IMR-90 (cell line): ENCODE measurements around the gene KLK10. TPM values are rescaled to one million over a fixed set of nuclear protein-coding genes. Genes with fewer than 3 reads are reported as not detected.

ENCODE experiments used
- ATAC-seq: fragments of 200-7000 bp; cut with Tn5 transposase; 2 replicates; pipeline ENCODE4 v1.9.1; 2020; ENCODE audit warnings: low read depth, mild to moderate bottlenecking, moderate library complexity
- BruUV-seq: library from RNA; stranded (reverse); fragments of 400-500 nt; replicated peaks from 2 replicates; lab custom pipeline; 2021; lab: Mats Ljungman, UMichigan
- CTCF ChIA-PET: fragments of 300-600 bp; formaldehyde crosslinking; extraction: SDS; loops from one replicate; lab custom pipeline; 2021; ENCODE audit warnings: antibody characterized with exemption; lab: Yijun Ruan, JAX
- POLR2A ChIA-PET: fragments of 300-600 bp; sonication (Branson Sonifier 250); formaldehyde crosslinking; loops from one replicate; lab custom pipeline; 2022; ENCODE audit warnings: antibody characterized with exemption; ENCODE audit not compliant: unreplicated experiment; lab: Charles Lee
- DNase-seq: peaks from one replicate; pipeline ENCODE4 v3.0.0; 2013
- H2AFZ ChIP-seq: replicated peaks from 2 replicates; pipeline ENCODE3; 2013; ENCODE audit warnings: low read length, mild to moderate bottlenecking; ENCODE audit not compliant: poor library complexity
- H2AK5ac ChIP-seq: 2 replicates; pipeline ENCODE4 v1.6.1; 2013; ENCODE audit warnings: low read depth, low read length, inconsistent platforms
- H2AK9ac ChIP-seq: replicated peaks from 2 replicates; pipeline ENCODE3; 2013; ENCODE audit warnings: mild to moderate bottlenecking, low read depth, low read length, moderate library complexity; ENCODE audit not compliant: poor library complexity
- H2BK120ac ChIP-seq: 2 replicates; pipeline ENCODE4 v1.6.1; 2013; ENCODE audit warnings: low read depth, low read length, inconsistent platforms
- H2BK15ac ChIP-seq: 3 replicates; pipeline ENCODE4 v1.6.1; 2013; ENCODE audit warnings: low read depth, low read length, inconsistent platforms
- H2BK20ac ChIP-seq: 2 replicates; pipeline ENCODE4 v1.6.1; 2013; ENCODE audit warnings: low read depth, mild to moderate bottlenecking, inconsistent platforms, low read length, moderate library complexity
- H2BK5ac ChIP-seq: 2 replicates; pipeline ENCODE4 v1.6.1; 2013; ENCODE audit warnings: mild to moderate bottlenecking, low read depth, low read length, inconsistent platforms; ENCODE audit not compliant: poor library complexity, severe bottlenecking
- H3K14ac ChIP-seq: replicated peaks from 2 replicates; pipeline ENCODE4 v1.6.1; 2013; ENCODE audit warnings: low read depth, low read length, inconsistent platforms
- H3K18ac ChIP-seq: 2 replicates; pipeline ENCODE4 v1.6.1; 2013; ENCODE audit warnings: low read depth, low read length, control low read depth
- H3K23ac ChIP-seq: 2 replicates; pipeline ENCODE4 v1.6.1; 2013; ENCODE audit warnings: low read depth, low read length, inconsistent platforms
- H3K27ac ChIP-seq: 2 replicates; pipeline ENCODE4 v1.5.1; 2013; ENCODE audit warnings: mild to moderate bottlenecking, control low read depth, low read length; ENCODE audit not compliant: insufficient read depth
- H3K27me3 ChIP-seq: 2 replicates; pipeline ENCODE4 v1.6.1; 2013; ENCODE audit warnings: low read length; ENCODE audit not compliant: control insufficient read depth, insufficient read depth
- H3K36me3 ChIP-seq: 2 replicates; pipeline ENCODE4 v1.6.1; 2013; ENCODE audit warnings: low read length, mixed read lengths; ENCODE audit not compliant: control insufficient read depth, insufficient read depth
- H3K4ac ChIP-seq: 2 replicates; pipeline ENCODE4 v1.6.1; 2013; ENCODE audit warnings: low read depth, low read length, inconsistent platforms
- H3K4me1 ChIP-seq: 2 replicates; pipeline ENCODE4 v1.6.1; 2013; ENCODE audit warnings: low read length, mixed read lengths; ENCODE audit not compliant: control insufficient read depth, insufficient read depth
- H3K4me2 ChIP-seq: 2 replicates; pipeline ENCODE4 v1.6.1; 2013; ENCODE audit warnings: low read depth, mild to moderate bottlenecking, control low read depth, low read length, moderate library complexity
- H3K4me3 ChIP-seq: 2 replicates; pipeline ENCODE4 v1.5.1; 2013; ENCODE audit warnings: low read depth, mild to moderate bottlenecking, control low read depth, low read length, moderate library complexity; ENCODE audit not compliant: insufficient read depth
- H3K56ac ChIP-seq: 2 replicates; pipeline ENCODE4 v1.6.1; 2013; ENCODE audit warnings: low read length, inconsistent platforms; ENCODE audit not compliant: insufficient read depth; ENCODE audit errors: extremely low read depth
- H3K79me1 ChIP-seq, 2 experiments: 2 replicates each; pipeline ENCODE4 v1.6.1; 2013; ENCODE audit warnings: low read length in 2 of 2, inconsistent platforms in 1 of 2, low read depth in 1 of 2
- H3K9ac ChIP-seq: 2 replicates; pipeline ENCODE4 v1.6.1; 2013; ENCODE audit warnings: low read depth, low read length, control low read depth
- H3K9me1 ChIP-seq: 2 replicates; pipeline ENCODE4 v1.6.1; 2013; ENCODE audit warnings: low read length, inconsistent platforms; ENCODE audit not compliant: insufficient read depth
- H3K9me3 ChIP-seq: 2 replicates; pipeline ENCODE4 v1.6.1; 2013; ENCODE audit warnings: low read length; ENCODE audit not compliant: control insufficient read depth, insufficient read depth
- H4K20me1 ChIP-seq: 2 replicates; pipeline ENCODE4 v1.6.1; 2013; ENCODE audit warnings: low read length, inconsistent platforms; ENCODE audit not compliant: insufficient read depth
- H4K5ac ChIP-seq: 2 replicates; pipeline ENCODE4 v1.6.1; 2013; ENCODE audit warnings: mild to moderate bottlenecking, low read depth, low read length, control low read depth
- H4K8ac ChIP-seq, 2 experiments: 2 replicates each; pipeline ENCODE4 v1.6.1; 2013; ENCODE audit warnings: low read depth in 2 of 2, low read length in 2 of 2, control low read depth in 1 of 2, inconsistent platforms in 1 of 2
- H4K91ac ChIP-seq: 2 replicates; pipeline ENCODE4 v1.6.1; 2013; ENCODE audit warnings: low read depth, low read length, inconsistent platforms; ENCODE audit not compliant: insufficient read depth
- BHLHE40 ChIP-seq: fragments of 150-350 bp; IDR thresholded peaks from 2 replicates; pipeline ENCODE4 v1.6.1; 2016; ENCODE audit warnings: mild to moderate bottlenecking, low read depth, low read length
- CEBPB ChIP-seq: IDR thresholded peaks from 2 replicates; pipeline ENCODE4 v1.6.1; 2012; ENCODE audit warnings: low read depth, low read length, improper control_type of control experiment
- CHD1 ChIP-seq: IDR thresholded peaks from 2 replicates; pipeline ENCODE4 v1.6.1; 2012; ENCODE audit warnings: low read depth, low read length, improper control_type of control experiment
- ELK1 ChIP-seq: fragments of 150-350 bp; IDR thresholded peaks from 2 replicates; pipeline ENCODE4 v1.6.1; 2016; ENCODE audit warnings: low read depth, mild to moderate bottlenecking, low read length, moderate library complexity, borderline replicate concordance
- FOS ChIP-seq: fragments of 150-350 bp; IDR thresholded peaks from 2 replicates; pipeline ENCODE4 v1.6.1; 2016; ENCODE audit warnings: low read depth, low read length
- MAFK ChIP-seq: IDR thresholded peaks from 2 replicates; pipeline ENCODE4 v1.6.1; 2012; ENCODE audit warnings: low read depth, low read length, improper control_type of control experiment
- NFE2L2 ChIP-seq: fragments of 150-350 bp; IDR thresholded peaks from 2 replicates; pipeline ENCODE4 v1.6.1; 2016; ENCODE audit warnings: low read depth, mild to moderate bottlenecking, low read length
- POLR2A ChIP-seq: IDR thresholded peaks from 2 replicates; pipeline ENCODE4 v1.6.1; 2012; ENCODE audit warnings: mild to moderate bottlenecking, low read depth, low read length
- RAD21 ChIP-seq: IDR thresholded peaks from 2 replicates; pipeline ENCODE4 v1.6.1; 2012; ENCODE audit warnings: low read length, improper control_type of control experiment
- SMC3 ChIP-seq: fragments of 150-350 bp; IDR thresholded peaks from 2 replicates; pipeline ENCODE4 v1.6.1; 2016; ENCODE audit warnings: low read depth, mild to moderate bottlenecking, antibody characterized with exemption, low read length, moderate library complexity
- WGBS, 2 experiments: methylation state at CpG; one replicate each; pipeline versions ENCODE4 v1.1.5 to v1.1.7; 2013; ENCODE audit warnings: missing lambda C conversion rate in 2 of 2; ENCODE audit not compliant: insufficient read length in 1 of 2; ENCODE audit errors: extremely low coverage in 2 of 2; 5-methylcytosine and 5-hydroxymethylcytosine counted together
- dilution Hi-C: fragments of 300-500 bp; cut with HindIII; formaldehyde crosslinking; loops from one replicate; pipeline ENCODE4 v1.14.3; 2018; ENCODE audit warnings: low sequenced_read_pairs; ENCODE audit not compliant: unreplicated experiment
- in situ Hi-C: fragments of 300-500 bp; cut with MboI; formaldehyde crosslinking; loops from 3 replicates; pipeline ENCODE4 v1.14.3; 2019; ENCODE audit warnings: low sequenced_read_pairs, inconsistent platforms, mixed read lengths
- intact Hi-C: fragments of 100-400 bp; cut with micrococcal nuclease; formaldehyde crosslinking; loops from 2 replicates; pipeline ENCODE4 v1.10.0; 2022
- polyA plus RNA-seq, 3 experiments: library from polyadenylated mRNA; depleted of rRNA; stranded (reverse); fragments of >200 nt; gene quantifications; 2 replicates each; pipeline ENCODE4 v1.2.3, GENCODE V29; 2012; ENCODE audit warnings: low replicate concordance in 1 of 3
- total RNA-seq: library from RNA; depleted of rRNA; stranded (reverse); fragments of >200 nt; gene quantifications from 2 replicates; pipeline ENCODE4 v1.2.3, GENCODE V29; 2012

KLK10 gene
- total and polyA plus RNA-seq, 2 of the 4 experiments (the other 2 are of a cell fraction), result not detected

GRCh38 chr19:50977626-50978025 lies 41.9 kb downstream of the KLK10 start:
- H3K27me3 ChIP-seq, result no peaks in the 10 kb centered on the region
- H3K4me1 ChIP-seq, result no peaks in the 10 kb centered on the region
- BruUV-seq, result no TSS peak
- H4K8ac ChIP-seq, result no peak overlapping the region
- no peak overlapping the region for H3K4me3 ChIP-seq
- no peak overlapping the region for H2AK5ac ChIP-seq
- H2AK9ac ChIP-seq, result no peak overlapping the region
- no peak overlapping the region for H3K18ac ChIP-seq
- no peak overlapping the region for H3K14ac ChIP-seq
- ATAC-seq, result no peak
- 50% methylated on average over 1 of the region's 4 CpGs; no CpG with 5 or more reads in 1 of the 2 experiments for WGBS, 2 experiments
- H2BK5ac ChIP-seq, result no peak overlapping the region
- no peak overlapping the region for H4K5ac ChIP-seq
- H3K9me3 ChIP-seq, result no peaks in the 10 kb centered on the region
- no peak overlapping the region for H3K4ac ChIP-seq
- POLR2A ChIA-PET, result no interaction called here
- H3K56ac ChIP-seq, result no peak overlapping the region
- no peak overlapping the region for H3K9ac ChIP-seq
- H2BK15ac ChIP-seq, result no peak overlapping the region
- no peak overlapping the region for H2BK20ac ChIP-seq
- no peak overlapping the region for H3K4me2 ChIP-seq
- H3K23ac ChIP-seq, result no peak overlapping the region
- H4K20me1 ChIP-seq, result no peaks in the 10 kb centered on the region
- TF ChIP-seq RAD21 (no peak), POLR2A (no peak), CEBPB (no peak), BHLHE40 (no peak), SMC3 (no peak), NFE2L2 (no peak), FOS (no peak), ELK1 (no peak), MAFK (no peak), CHD1 (no peak)
- no peaks in the 10 kb centered on the region for H3K36me3 ChIP-seq
- dilution Hi-C loops, result no loop called here
- no peak overlapping the region for H4K91ac ChIP-seq
- in situ Hi-C loops, result no loop called here
- H2AFZ ChIP-seq, result no peak overlapping the region
- no peak for DNase-seq
- H2BK120ac ChIP-seq, result no peak overlapping the region
- H3K79me1 ChIP-seq, result no peaks in the 10 kb centered on the region
- CTCF ChIA-PET, result no interaction called here
- no peaks in the 10 kb centered on the region for H3K9me1 ChIP-seq
- intact Hi-C loops, result no loop called here
- no peak overlapping the region for H3K27ac ChIP-seq
